GM06990 (cell line): ENCODE measurements around the gene EDN1.

Experiments
- DNase-seq: peaks from one replicate; pipeline ENCODE4 v3.0.0-alpha.2; 2011; ENCODE audit not compliant: insufficient read length; ENCODE audit errors: extremely low read depth
- H3K27me3 ChIP-seq: replicated peaks from 2 replicates; pipeline ENCODE4 v1.6.0; 2011; ENCODE audit warnings: low read length; ENCODE audit not compliant: control insufficient read depth, insufficient read depth
- H3K36me3 ChIP-seq: 2 replicates; pipeline ENCODE4 v1.5.1; 2011; ENCODE audit warnings: low read length; ENCODE audit not compliant: control insufficient read depth, insufficient read depth
- H3K4me3 ChIP-seq: replicated peaks from 2 replicates; pipeline ENCODE4 v1.5.1; 2011; ENCODE audit warnings: low read depth, mild to moderate bottlenecking, control low read depth, low read length
- CTCF ChIP-seq: IDR thresholded peaks from 2 replicates; pipeline ENCODE4 v1.5.1; 2011; ENCODE audit warnings: low read length, control low read depth, mild to moderate bottlenecking, inconsistent platforms; ENCODE audit not compliant: insufficient read depth, poor library complexity, severe bottlenecking

The EDN1 gene

GRCh38 chr6:12271594-12271993 is 18.6 kb upstream of the EDN1 start:
- TF ChIP-seq CTCF: no peak
- DNase-seq: no peak
- no peaks in the 10 kb centered on the region for H3K36me3 ChIP-seq
- H3K4me3 ChIP-seq: no peak overlapping the region
- no peaks in the 10 kb centered on the region for H3K27me3 ChIP-seq

GRCh38 chr6:12271997-12272396 is 18.2 kb upstream of the EDN1 start:
- DNase-seq: no peak
- Histone ChIP-seq H3K4me3 (no peak overlapping the region), H3K36me3 (no peaks in the 10 kb centered on the region), H3K27me3 (no peaks in the 10 kb centered on the region)
- TF ChIP-seq CTCF: no peak

- H3K4me3 ChIP-seq: no peak overlapping the region
- DNase-seq: no peak
- no peaks in the 10 kb centered on the region for H3K36me3 ChIP-seq
- TF ChIP-seq CTCF: peak; percentile 16
- H3K27me3 ChIP-seq: no peaks in the 10 kb centered on the region
These were observed 15.1 kb upstream of the EDN1 start for GRCh38 chr6:12275107-12275506.

- Histone ChIP-seq H3K27me3 (no peaks in the 10 kb centered on the region), H3K4me3 (no peak overlapping the region), H3K36me3 (no peaks in the 10 kb centered on the region)
- DNase-seq: no peak
- TF ChIP-seq CTCF: no peak
These were observed 13.2 kb upstream of the EDN1 start for GRCh38 chr6:12276930-12277315.

GRCh38 chr6:12277386-12277785 is 12.8 kb upstream of the EDN1 start:
- H3K4me3 ChIP-seq: no peak overlapping the region
- no peaks in the 10 kb centered on the region for H3K27me3 ChIP-seq
- no peak for DNase-seq
- no peaks in the 10 kb centered on the region for H3K36me3 ChIP-seq
- no peak for TF ChIP-seq CTCF

GRCh38 chr6:12278915-12279314 is 11.2 kb upstream of the EDN1 start:
- H3K4me3 ChIP-seq: no peak overlapping the region
- no peak for TF ChIP-seq CTCF
- H3K27me3 ChIP-seq: no peaks in the 10 kb centered on the region
- DNase-seq: no peak
- no peaks in the 10 kb centered on the region for H3K36me3 ChIP-seq
